GM13977 (cell line): Measurements from ENCODE around the gene RNF217.

Source experiments
- DNase-seq: peaks from one replicate; pipeline ENCODE4 v3.0.0; 2012; ENCODE audit warnings: low spot score
- in situ Hi-C: fragments of 300-500 bp; cut with MboI; formaldehyde crosslinking; loops from one replicate; pipeline ENCODE4 v1.12.0; 2022; ENCODE audit warnings: low sequenced_read_pairs, low pct_unique_long_range_greater_than_20kb, mixed read lengths, inconsistent platforms; ENCODE audit not compliant: unreplicated experiment
- TF ChIP-seq, protein P1 (sequence below): IDR thresholded peaks from 2 replicates; pipeline ENCODE4 v1.5.1; 2012; ENCODE audit warnings: mild to moderate bottlenecking, control low read depth; ENCODE audit not compliant: insufficient read depth; ENCODE audit errors: extremely low read depth, missing control alignments

Gene RNF217

DNA sequence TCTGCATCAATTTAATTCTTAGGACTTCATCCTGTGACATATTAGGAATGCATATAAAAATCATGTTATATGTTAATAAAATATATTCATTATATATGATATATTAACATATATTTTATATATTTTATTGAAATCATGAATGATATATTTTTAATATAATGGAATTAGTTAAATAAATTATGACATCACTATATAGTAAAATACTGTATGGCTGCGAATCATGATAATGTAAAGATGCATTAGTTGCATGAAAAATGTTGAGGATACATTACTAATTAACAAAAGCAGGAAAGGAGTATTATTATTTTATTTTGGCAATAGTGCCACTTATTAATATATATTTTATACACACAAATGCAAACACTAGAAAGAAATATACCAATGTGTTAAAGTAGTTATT, 8.4 kb upstream of the RNF217 start:
- TF ChIP-seq, protein P1, sequence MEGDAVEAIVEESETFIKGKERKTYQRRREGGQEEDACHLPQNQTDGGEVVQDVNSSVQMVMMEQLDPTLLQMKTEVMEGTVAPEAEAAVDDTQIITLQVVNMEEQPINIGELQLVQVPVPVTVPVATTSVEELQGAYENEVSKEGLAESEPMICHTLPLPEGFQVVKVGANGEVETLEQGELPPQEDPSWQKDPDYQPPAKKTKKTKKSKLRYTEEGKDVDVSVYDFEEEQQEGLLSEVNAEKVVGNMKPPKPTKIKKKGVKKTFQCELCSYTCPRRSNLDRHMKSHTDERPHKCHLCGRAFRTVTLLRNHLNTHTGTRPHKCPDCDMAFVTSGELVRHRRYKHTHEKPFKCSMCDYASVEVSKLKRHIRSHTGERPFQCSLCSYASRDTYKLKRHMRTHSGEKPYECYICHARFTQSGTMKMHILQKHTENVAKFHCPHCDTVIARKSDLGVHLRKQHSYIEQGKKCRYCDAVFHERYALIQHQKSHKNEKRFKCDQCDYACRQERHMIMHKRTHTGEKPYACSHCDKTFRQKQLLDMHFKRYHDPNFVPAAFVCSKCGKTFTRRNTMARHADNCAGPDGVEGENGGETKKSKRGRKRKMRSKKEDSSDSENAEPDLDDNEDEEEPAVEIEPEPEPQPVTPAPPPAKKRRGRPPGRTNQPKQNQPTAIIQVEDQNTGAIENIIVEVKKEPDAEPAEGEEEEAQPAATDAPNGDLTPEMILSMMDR = no peak
- DNase-seq = no peak
- in situ Hi-C loops = no loop called here

DNA sequence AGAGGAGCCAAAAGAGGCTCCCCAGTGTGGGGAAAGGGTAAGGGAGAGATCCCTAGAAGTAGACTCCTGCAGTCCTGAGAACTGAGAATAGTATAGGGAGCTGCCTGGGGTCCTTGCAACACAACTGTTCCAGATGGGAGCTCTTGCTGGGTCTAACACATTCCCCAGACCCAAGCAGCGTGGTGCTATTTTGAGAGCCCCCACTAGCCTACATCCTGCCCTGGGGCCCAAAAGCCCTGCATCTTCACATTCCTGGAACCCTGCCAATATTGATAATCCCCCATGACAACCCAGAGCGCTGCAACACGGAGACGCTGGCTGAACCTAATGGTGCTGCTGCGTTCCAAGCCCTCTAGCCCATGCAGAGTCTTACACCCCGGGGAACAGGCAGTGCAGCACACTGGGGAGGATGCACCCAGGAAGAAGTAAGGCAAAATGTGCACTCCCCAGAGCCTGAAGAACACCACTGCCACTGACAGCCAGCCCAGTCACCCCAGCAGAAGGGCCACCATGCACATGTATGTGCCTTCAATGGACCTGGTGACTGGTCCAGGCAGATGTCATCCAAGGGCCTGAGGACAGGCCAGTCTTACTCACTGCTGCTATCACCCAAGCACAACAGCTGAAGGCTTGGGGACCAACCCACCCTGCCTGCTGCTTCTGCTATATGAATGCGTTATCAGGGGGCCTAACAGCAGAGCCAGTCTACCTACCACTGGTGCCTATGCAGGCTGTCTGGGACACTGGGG, 7.0 kb upstream of the RNF217 start:
- in situ Hi-C loops = no loop called here
- TF ChIP-seq, protein P1 = no peak

DNA sequence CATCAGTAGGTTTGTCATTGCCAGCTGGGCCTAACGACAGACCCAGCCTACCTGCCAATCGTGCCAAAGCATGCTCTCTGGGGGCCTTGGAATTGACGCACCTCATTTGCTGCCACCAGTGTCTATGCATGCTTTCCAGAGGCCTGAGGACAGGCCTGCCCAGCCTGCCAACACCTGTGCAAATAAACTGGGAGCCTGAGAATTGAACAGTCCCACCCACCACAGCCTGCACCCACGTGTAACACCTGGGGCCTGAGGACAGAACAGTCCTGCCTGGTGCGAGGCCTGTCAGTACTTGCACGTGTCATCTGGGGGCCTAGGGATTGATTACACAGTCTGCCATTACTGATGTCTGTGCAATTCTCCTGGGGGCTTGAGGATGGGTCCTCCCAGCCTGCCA, 6.2 kb upstream of the RNF217 start:
- no peak for DNase-seq
- in situ Hi-C loops = no loop called here
- TF ChIP-seq, protein P1 = no peak

More for the DNA sequence above, 7.0 kb upstream of the RNF217 start:
- no peak for DNase-seq

DNA sequence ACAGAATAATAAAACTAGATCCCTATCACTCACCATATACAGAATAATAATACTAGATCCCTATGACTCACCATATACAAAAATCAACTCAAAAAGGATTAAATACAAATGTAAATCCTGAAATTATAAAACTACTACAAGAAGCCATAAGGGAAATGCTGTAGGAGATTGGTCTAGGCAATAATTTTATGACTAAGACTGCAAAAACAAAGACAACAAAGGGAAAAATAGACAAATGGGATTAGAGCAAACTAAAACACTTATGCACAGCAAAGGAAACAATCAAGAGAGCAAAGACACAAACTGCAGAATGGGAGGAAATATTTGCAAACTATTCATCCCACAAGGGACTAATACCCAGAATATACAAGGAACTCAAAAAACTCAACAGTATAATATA, 4.1 kb upstream of the RNF217 start:
- TF ChIP-seq, protein P1 = no peak
- DNase-seq = no peak
- in situ Hi-C loops = no loop called here

DNA sequence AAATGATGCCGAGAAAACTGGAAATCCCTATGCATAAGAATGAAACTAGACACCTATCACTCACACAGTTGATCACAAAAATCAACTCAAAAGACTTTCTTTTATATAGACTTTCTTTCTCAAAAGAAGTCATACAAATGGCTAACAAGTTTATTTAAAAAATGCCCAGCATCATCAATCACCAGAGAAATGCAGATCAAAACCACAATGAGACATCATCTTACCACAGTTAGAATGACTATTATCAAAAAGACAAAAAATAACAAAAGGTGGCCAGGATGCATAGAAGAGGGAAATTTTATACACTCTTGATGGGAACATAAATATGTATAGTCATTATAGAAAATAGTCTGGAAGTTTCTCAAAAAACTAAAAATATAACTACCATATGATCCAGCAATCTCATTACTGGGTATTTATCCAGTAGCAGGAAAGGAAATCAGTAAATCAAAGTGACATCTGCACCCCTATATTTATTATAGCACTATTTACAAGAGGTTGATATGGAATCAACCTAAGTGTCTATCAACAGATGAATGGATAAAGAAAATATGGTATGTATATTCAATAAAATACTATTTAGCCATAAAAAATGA, 3.4 kb upstream of the RNF217 start:
- TF ChIP-seq, protein P1 = no peak
- DNase-seq = no peak
- in situ Hi-C loops = no loop called here

DNA sequence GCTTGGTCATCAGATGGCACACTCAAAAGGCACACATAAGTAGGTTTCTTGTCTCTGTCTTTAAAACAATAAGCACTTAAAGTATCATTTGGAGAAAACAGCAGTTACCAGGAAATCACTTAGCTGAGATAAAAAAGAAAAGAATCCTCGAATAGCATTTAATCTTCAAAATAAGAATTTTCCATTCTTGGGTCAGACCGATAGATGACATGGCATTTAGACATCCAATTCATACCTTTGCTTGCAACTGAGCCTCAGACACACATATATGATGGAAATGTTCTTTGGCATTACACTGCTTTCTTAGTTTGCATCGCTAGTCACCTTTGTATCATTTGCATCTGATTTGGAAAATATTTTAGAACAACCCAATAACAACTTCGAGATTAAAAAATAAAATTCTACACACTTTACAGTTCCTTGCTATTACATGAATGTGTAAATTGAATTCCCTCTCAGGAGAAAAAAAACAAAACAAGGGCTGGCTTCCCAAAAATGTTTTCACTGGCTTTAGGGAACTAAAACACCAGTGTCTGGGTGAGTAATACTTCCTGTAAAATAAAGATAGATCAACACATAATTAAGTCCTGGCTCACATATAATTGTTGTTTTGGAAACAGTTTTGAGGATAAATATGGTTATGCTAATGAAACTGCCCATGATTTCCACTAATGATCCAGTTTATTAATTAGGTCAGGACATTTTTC, 1.3 kb upstream of the RNF217 start:
- DNase-seq = no peak
- TF ChIP-seq, protein P1 = no peak
- in situ Hi-C loops = no loop called here
